Endothelial cell of umbilical vein (primary cell): Measurements from ENCODE around the gene RANBP3. TPM values are rescaled to one million over a fixed set of nuclear protein-coding genes. Genes with fewer than 3 reads are reported as not detected.
A peak's percentile ranks its signal among the peaks of the same experiment; 100 is the strongest.

ENCODE experiments used
- BruUV-seq: library from RNA; stranded (reverse); fragments of 400-500 nt; replicated peaks from 2 replicates; lab custom pipeline; 2021; lab: Mats Ljungman, UMichigan
- CTCF ChIA-PET: fragments of 300-600, 350-600 bp; sonication (Branson Sonifier 250); formaldehyde crosslinking; loops from one replicate; lab custom pipeline; 2021; ENCODE audit warnings: antibody characterized with exemption, inconsistent platforms; lab: Charles Lee
- POLR2A ChIA-PET: fragments of 300-600, 350-600 bp; sonication (Branson Sonifier 250); formaldehyde crosslinking; loops from one replicate; lab custom pipeline; 2021; ENCODE audit warnings: antibody characterized with exemption, inconsistent platforms; lab: Charles Lee
- DNase-seq: peaks from one replicate; pipeline ENCODE4 v3.0.0-alpha.2; 2011; ENCODE audit warnings: low read depth, low spot score
- FAIRE-seq: peaks from 2 replicates; lab custom pipeline; 2011; peaks lifted over from hg19 to GRCh38; lab: Jason Lieb, UNC
- H2AFZ ChIP-seq: 2 replicates; pipeline ENCODE4 v1.6.0; 2012; ENCODE audit warnings: low read depth, low read length, control low read depth, inconsistent platforms
- H3K27ac ChIP-seq: 2 replicates; pipeline ENCODE4 v1.5.1; 2011; ENCODE audit warnings: low read depth, mild to moderate bottlenecking, control low read depth, low read length, moderate library complexity; ENCODE audit not compliant: insufficient read depth
- H3K27me3 ChIP-seq, 2 experiments: 2 replicates each; pipeline versions ENCODE4 v1.6.0 to v1.6.1; 2011; ENCODE audit warnings: low read length in 2 of 2, mixed read lengths in 1 of 2; ENCODE audit not compliant: control insufficient read depth in 2 of 2, insufficient read depth in 2 of 2
- H3K36me3 ChIP-seq, 2 experiments: 2 replicates in 1 of 2; 3 replicates in 1 of 2; pipeline ENCODE4 v1.5.1; 2011; ENCODE audit warnings: low read length in 2 of 2, mild to moderate bottlenecking in 1 of 2, moderate library complexity in 1 of 2; ENCODE audit not compliant: control insufficient read depth in 2 of 2, insufficient read depth in 2 of 2; ENCODE audit errors: extremely low read depth in 1 of 2
- H3K4me1 ChIP-seq: 3 replicates; pipeline ENCODE4 v1.5.1; 2011; ENCODE audit warnings: mild to moderate bottlenecking, low read length; ENCODE audit not compliant: control insufficient read depth, insufficient read depth; ENCODE audit errors: extremely low read depth
- H3K4me2 ChIP-seq: 2 replicates; pipeline ENCODE4 v1.6.1; 2011; ENCODE audit warnings: low read length, control low read depth, mixed read lengths; ENCODE audit not compliant: insufficient read depth
- H3K4me3 ChIP-seq, 3 experiments: fragments of 200-600 bp in 1 of 3; sonication (generic), shearing (Covaris generic) in 1 of 3; replicated peaks in 1 of 3; 2 replicates each; pipeline ENCODE4 v1.5.1; 2011 to 2016; ENCODE audit warnings: control low read depth in 3 of 3, low read length in 3 of 3, mild to moderate bottlenecking in 2 of 3, inconsistent platforms in 1 of 3, low read depth in 1 of 3, moderate library complexity in 1 of 3; ENCODE audit not compliant: insufficient read depth in 1 of 3
- H3K79me2 ChIP-seq: 2 replicates; pipeline ENCODE4 v1.6.0; 2012; ENCODE audit warnings: low read length, inconsistent platforms; ENCODE audit not compliant: control insufficient read depth, insufficient read depth
- H3K9ac ChIP-seq: replicated peaks from 2 replicates; pipeline ENCODE3; 2011; ENCODE audit warnings: low read length, control low read depth; ENCODE audit not compliant: insufficient read depth; ENCODE audit errors: extremely low read depth
- H3K9me1 ChIP-seq: replicated peaks from 3 replicates; pipeline ENCODE4 v1.6.0; 2011; ENCODE audit warnings: mild to moderate bottlenecking, low read length; ENCODE audit not compliant: control insufficient read depth, insufficient read depth; ENCODE audit errors: extremely low read depth
- H3K9me3 ChIP-seq: replicated peaks from 2 replicates; pipeline ENCODE4 v1.5.1; 2012; ENCODE audit warnings: low read length, inconsistent platforms; ENCODE audit not compliant: control insufficient read depth, insufficient read depth
- H4K20me1 ChIP-seq: replicated peaks from 2 replicates; pipeline ENCODE3; 2011; ENCODE audit warnings: mild to moderate bottlenecking, low read length; ENCODE audit not compliant: control insufficient read depth, insufficient read depth; ENCODE audit errors: extremely low read depth
- CTCF ChIP-seq, 2 donors: IDR thresholded peaks; 1 replicate in 1 of 2; 2 replicates in 1 of 2; pipeline ENCODE4 v1.5.1; 2011; ENCODE audit warnings: low read length in 2 of 2, mild to moderate bottlenecking in 2 of 2, moderate library complexity in 2 of 2, control low read depth in 1 of 2, inconsistent platforms in 1 of 2, low read depth in 1 of 2; ENCODE audit not compliant: insufficient read depth in 1 of 2; ENCODE audit errors: extremely low read depth in 1 of 2
- EZH2 ChIP-seq: IDR thresholded peaks from 2 replicates; pipeline ENCODE4 v1.6.1; 2012; ENCODE audit warnings: borderline replicate concordance, low read depth, mild to moderate bottlenecking, moderate library complexity, low read length, inconsistent platforms; ENCODE audit not compliant: severe bottlenecking
- FOS ChIP-seq: IDR thresholded peaks from 2 replicates; pipeline ENCODE4 v1.6.1; 2011; ENCODE audit warnings: mild to moderate bottlenecking, low read length, moderate library complexity, borderline replicate concordance; ENCODE audit not compliant: insufficient read depth
- GATA2 ChIP-seq: IDR thresholded peaks from 2 replicates; pipeline ENCODE4 v1.7.0; 2011; ENCODE audit warnings: low read depth, mild to moderate bottlenecking, moderate library complexity, mixed read lengths, low read length; ENCODE audit not compliant: insufficient read length, insufficient read depth
- JUN ChIP-seq: IDR thresholded peaks from 2 replicates; pipeline ENCODE4 v1.6.1; 2011; ENCODE audit warnings: borderline replicate concordance, low read depth; ENCODE audit not compliant: insufficient read length, insufficient read depth
- MYC ChIP-seq: IDR thresholded peaks from one replicate; pipeline ENCODE4 v1.6.1; 2011; ENCODE audit warnings: mild to moderate bottlenecking, low read depth, low read length
- POLR2A ChIP-seq: IDR thresholded peaks from 2 replicates; pipeline ENCODE4 v1.6.1; 2012; ENCODE audit warnings: low read depth, mild to moderate bottlenecking, control low read depth, low read length
- POLR2AphosphoS5 ChIP-seq: IDR thresholded peaks from 2 replicates; pipeline ENCODE4 v1.6.1; 2012; ENCODE audit warnings: low read depth, mild to moderate bottlenecking, control low read depth, low read length, moderate library complexity; ENCODE audit not compliant: insufficient read depth
- dilution Hi-C: fragments of 300-500 bp; cut with MboI; formaldehyde crosslinking; loops from one replicate; pipeline ENCODE4 v1.15.0; 2019; ENCODE audit warnings: low sequenced_read_pairs; ENCODE audit not compliant: extremely low pct_ligation_motif_present
- intact Hi-C: fragments of 100-400 bp; cut with micrococcal nuclease; formaldehyde crosslinking; loops from one replicate; pipeline ENCODE4 v1.10.0; 2022
- polyA plus RNA-seq, 4 experiments: library from polyadenylated mRNA; depleted of rRNA in 3 of 4; stranded (reverse) in 3 of 4; unstranded in 1 of 4; fragments of >200 nt; gene quantifications; 2 replicates each; pipeline versions ENCODE4 v1.2.1 to v1.2.3, GENCODE V29; 2011 to 2012; ENCODE audit warnings: missing spikeins in 1 of 4
- total RNA-seq: library from RNA; stranded (reverse); gene quantifications from 2 replicates; pipeline ENCODE4 v1.2.3, GENCODE V29; 2021
- TF ChIP-seq, protein P1 (sequence below): IDR thresholded peaks from 2 replicates; pipeline ENCODE4 v1.6.1; 2011; ENCODE audit not compliant: insufficient read depth, insufficient read length

The RANBP3 gene
- total and polyA plus RNA-seq, 2 donors (not counting 3 experiments of a cell fraction or from before 2014, with no cell fraction given), result 72.3 to 85.3 TPM

GRCh38 chr19:5953680-5954213, 24.2 kb downstream of the RANBP3 start:
- Histone ChIP-seq H3K9me1 (no peaks in the 10 kb centered on the region), H3K9ac (no peak overlapping the region), H3K4me3 (no peak overlapping the region), H3K9me3 (no peaks in the 10 kb centered on the region), H3K36me3 (peaks cover 0 to 7% of the 10 kb centered on the region in 2 experiments), H3K4me2 (no peak overlapping the region), H3K79me2 (peaks cover 95% of the 10 kb centered on the region), H3K27me3 (no peaks in the 10 kb centered on the region), H3K4me1 (peaks cover 41% of the 10 kb centered on the region), H3K27ac (peak overlapping the region; percentile 24), H2AFZ (no peak overlapping the region), H4K20me1 (no peaks in the 10 kb centered on the region)
- no peak for TF ChIP-seq EZH2
- no peak for TF ChIP-seq POLR2A
- no peak for TF ChIP-seq POLR2AphosphoS5
- TF ChIP-seq CTCF (IDR thresholded peaks at IDR 0.05; ENCODE audit: extremely low read depth in 1 of 2, insufficient read depth in 1 of 2, low read depth in 1 of 2, low read length in 2 of 2), result no peak
- TF ChIP-seq, protein P1, sequence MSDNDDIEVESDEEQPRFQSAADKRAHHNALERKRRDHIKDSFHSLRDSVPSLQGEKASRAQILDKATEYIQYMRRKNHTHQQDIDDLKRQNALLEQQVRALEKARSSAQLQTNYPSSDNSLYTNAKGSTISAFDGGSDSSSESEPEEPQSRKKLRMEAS, result no peak
- no peak for TF ChIP-seq FOS
- TF ChIP-seq JUN, result no peak
- no peak for TF ChIP-seq MYC
- TF ChIP-seq GATA2, result no peak
- DNase-seq, result no peak
- intact Hi-C loops (no loop called here), dilution Hi-C loops (no loop called here)
- POLR2A ChIA-PET, result no interaction called here
- BruUV-seq, result no TSS peak
- FAIRE-seq, result no peak
- CTCF ChIA-PET, result interaction anchor here (0.9 to 4.3 kb wide), 2 partner anchors 14 to 68 kb away, joined by 3 to 28 read pairs; no protein-coding TSS in a partner anchor
